Measurements from ENCODE around the gene UBD.
A peak's percentile ranks its signal among the peaks of the same experiment; 100 is the strongest.

UBD gene

GRCh38 chr6:29522227-29522626 is 37.3 kb downstream of the UBD start:
- no peak for DNase-seq (ENCODE audit: low read depth in 3 of 3)

GRCh38 chr6:29521006-29521680 is 38.4 kb downstream of the UBD start:
- DNase-seq (ENCODE audit: low read depth in 3 of 3), result no peak

- no peak for DNase-seq (ENCODE audit: low read depth in 3 of 3)
Observed at GRCh38 chr6:29520232-29520631, 39.3 kb downstream of the UBD start.

- DNase-seq (ENCODE audit: low read depth in 3 of 3), result no peak
Observed at GRCh38 chr6:29519291-29520010, 40.1 kb downstream of the UBD start.

GRCh38 chr6:29517728-29518440 is 41.6 kb downstream of the UBD start:
- DNase-seq (ENCODE audit: low read depth in 3 of 3), result no peak

GRCh38 chr6:29517245-29517644 is 42.3 kb downstream of the UBD start:
- no peak for DNase-seq (ENCODE audit: low read depth in 3 of 3)

- peak in 1 of 3 experiments; percentile 3 for DNase-seq (ENCODE audit: low read depth in 3 of 3)
Observed at GRCh38 chr6:29516108-29516507, 43.4 kb downstream of the UBD start.

GRCh38 chr6:29510746-29511300 is 48.7 kb downstream of the UBD start:
- DNase-seq (ENCODE audit: low read depth in 3 of 3), result no peak

- no peak for DNase-seq (ENCODE audit: low read depth in 3 of 3)
Observed at GRCh38 chr6:29510202-29510601, 49.3 kb downstream of the UBD start.

- DNase-seq (ENCODE audit: low read depth in 3 of 3), result no peak
Observed at GRCh38 chr6:29509711-29510110, 49.8 kb downstream of the UBD start.

GRCh38 chr6:29509239-29509638 is 50.3 kb downstream of the UBD start:
- no peak for DNase-seq (ENCODE audit: low read depth in 3 of 3)

GRCh38 chr6:29507319-29507718 is 52.2 kb downstream of the UBD start:
- DNase-seq (ENCODE audit: low read depth in 3 of 3), result no peak

GRCh38 chr6:29506446-29507067 is 53.0 kb downstream of the UBD start:
- no peak for DNase-seq (ENCODE audit: low read depth in 3 of 3)

- no peak for DNase-seq (ENCODE audit: low read depth in 3 of 3)
Observed at GRCh38 chr6:29505808-29506207, 53.7 kb downstream of the UBD start.
